Fibroblast of the aortic adventitia (primary cell): Measurements from ENCODE around the gene TMEFF1. TPM values are rescaled to one million over a fixed set of nuclear protein-coding genes. Genes with fewer than 3 reads are reported as not detected.

Experiments used
- DNase-seq: peaks from one replicate; pipeline ENCODE4 v3.0.0-alpha.2; 2010; ENCODE audit warnings: low read depth
- H3K4me3 ChIP-seq: 2 replicates; pipeline ENCODE4 v1.5.1; 2011; ENCODE audit warnings: low read depth, mild to moderate bottlenecking, control low read depth, low read length, moderate library complexity
- CTCF ChIP-seq: IDR thresholded peaks from 2 replicates; pipeline ENCODE4 v1.5.1; 2011; ENCODE audit warnings: mild to moderate bottlenecking, low read length, control low read depth, inconsistent platforms; ENCODE audit not compliant: insufficient read depth
- total RNA-seq: library from RNA; depleted of rRNA; stranded (reverse); fragments of >200 nt; gene quantifications from 2 replicates; pipeline ENCODE4 v1.2.3, GENCODE V29; 2012; ENCODE audit warnings: low replicate concordance

The TMEFF1 gene
- total RNA-seq = 0.49 and 1.3 TPM in 2 replicates

GRCh38 chr9:100472788-100473275 is at the start of gene TMEFF1:
Gene TMEFF1, plus strand, starts transcription at chr9:100473149. Its CDS starts 396 bp downstream, at chr9:100473545.
- DNase-seq = no peak

GRCh38 chr9:100425758-100426157 is 47.2 kb upstream of the TMEFF1 start:
- TF ChIP-seq CTCF = no peak
- H3K4me3 ChIP-seq = no peak overlapping the region
- peak; percentile 50 for DNase-seq

More at GRCh38 chr9:100472788-100473275, at the start of gene TMEFF1:
- peak within 1 kb of the TSS; percentile 74 for H3K4me3 ChIP-seq
- peak; percentile 22 for TF ChIP-seq CTCF

DNA sequence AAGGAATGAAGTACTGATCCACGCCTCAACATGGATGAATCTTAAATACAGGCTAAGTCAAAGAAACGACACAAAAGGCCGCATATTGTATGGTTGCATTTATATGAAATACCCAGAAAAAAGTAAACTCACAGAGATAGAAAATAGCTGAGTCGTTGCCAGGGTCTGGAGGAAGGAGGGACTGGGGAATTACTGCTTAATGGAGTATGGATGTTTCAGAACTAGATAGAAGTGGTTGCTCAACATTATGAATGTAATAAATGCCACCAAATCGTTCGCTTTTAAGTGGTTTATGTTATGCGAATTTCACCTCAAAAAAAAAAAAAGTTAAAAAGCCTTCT is 46.8 kb upstream of the TMEFF1 start:
- DNase-seq = peak; percentile 52
- TF ChIP-seq CTCF = no peak
- H3K4me3 ChIP-seq = peak overlapping the region; percentile 73

DNA sequence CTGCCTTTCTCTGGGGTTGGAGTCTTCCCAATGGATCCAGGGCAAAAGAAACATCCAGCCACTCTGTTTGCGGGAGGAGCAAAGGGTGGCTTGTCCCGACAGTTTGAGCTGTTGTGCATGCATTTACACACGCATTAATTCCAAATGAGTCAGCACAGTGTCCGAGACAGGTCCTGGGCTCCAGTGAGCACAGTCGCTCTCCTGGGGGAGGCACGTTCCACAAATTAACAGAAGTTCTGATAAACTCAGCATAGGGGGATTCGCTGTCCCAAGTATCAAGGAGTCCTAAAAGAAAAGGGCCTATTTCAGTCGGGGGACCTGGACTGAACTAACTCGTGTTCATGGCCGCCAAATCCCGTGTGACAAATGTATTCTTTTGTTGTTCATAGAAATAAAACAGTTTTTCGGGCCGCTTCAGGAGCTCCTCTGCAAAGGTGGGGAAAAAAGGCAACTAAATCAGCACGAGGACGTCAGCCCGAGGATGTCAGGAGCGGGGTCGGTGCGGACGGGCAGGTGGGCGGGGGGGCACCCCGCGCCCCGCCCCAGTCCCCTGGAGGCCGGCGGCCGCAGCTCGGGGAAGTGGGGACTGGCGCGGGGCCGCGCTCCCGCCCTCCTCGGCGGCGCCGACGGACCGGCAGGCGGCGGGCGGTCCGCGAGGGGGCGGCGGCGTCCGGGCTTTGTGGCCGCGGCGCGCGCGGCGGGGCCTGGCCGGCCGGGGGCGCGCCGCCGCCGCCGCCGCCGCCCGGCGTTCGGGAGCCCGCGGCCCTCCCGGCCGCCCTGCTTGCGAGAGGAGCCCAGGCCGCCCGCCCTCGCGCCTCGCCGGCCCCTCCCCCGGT is 46.2 kb upstream of the TMEFF1 start, which contains the start of gene MSANTD3:
Gene MSANTD3, plus strand, starts transcription at position 614 of the 836 bp plus-strand sequence. CDS start 14,796 bp downstream, outside the sequence.
- peak within 1 kb of the TSS; percentile 79 for H3K4me3 ChIP-seq
- DNase-seq = peak; percentile 59
- TF ChIP-seq CTCF = no peak

GRCh38 chr9:100427366-100428263 is 45.3 kb upstream of the TMEFF1 start:
- peak overlapping the region; percentile 79 for H3K4me3 ChIP-seq
- no peak for TF ChIP-seq CTCF
- peak; percentile 69 for DNase-seq

- peak overlapping the region; percentile 79 for H3K4me3 ChIP-seq
- peak; percentile 100 for DNase-seq
- no peak for TF ChIP-seq CTCF
Observed at GRCh38 chr9:100428871-100429654, 43.9 kb upstream of the TMEFF1 start.
